Mammary epithelial cell (primary cell): ENCODE data around the gene SRPK2.

Experiments
- EZH2 ChIP-seq: IDR thresholded peaks from 2 replicates; pipeline ENCODE4 v1.6.1; 2012; ENCODE audit warnings: low read length, inconsistent platforms, borderline replicate concordance
- TF ChIP-seq, protein P1 (sequence below), 2 donors: IDR thresholded peaks in 1 of 2; conservative IDR thresholded peaks in 1 of 2; 2 replicates each; pipeline ENCODE4 v1.5.1; 2011 to 2012; ENCODE audit warnings: inconsistent platforms in 2 of 2, low read length in 2 of 2, mild to moderate bottlenecking in 2 of 2, control low read depth in 1 of 2, low read depth in 1 of 2; ENCODE audit not compliant: insufficient read depth in 1 of 2; ENCODE audit errors: extremely low read depth in 1 of 2

DNA sequence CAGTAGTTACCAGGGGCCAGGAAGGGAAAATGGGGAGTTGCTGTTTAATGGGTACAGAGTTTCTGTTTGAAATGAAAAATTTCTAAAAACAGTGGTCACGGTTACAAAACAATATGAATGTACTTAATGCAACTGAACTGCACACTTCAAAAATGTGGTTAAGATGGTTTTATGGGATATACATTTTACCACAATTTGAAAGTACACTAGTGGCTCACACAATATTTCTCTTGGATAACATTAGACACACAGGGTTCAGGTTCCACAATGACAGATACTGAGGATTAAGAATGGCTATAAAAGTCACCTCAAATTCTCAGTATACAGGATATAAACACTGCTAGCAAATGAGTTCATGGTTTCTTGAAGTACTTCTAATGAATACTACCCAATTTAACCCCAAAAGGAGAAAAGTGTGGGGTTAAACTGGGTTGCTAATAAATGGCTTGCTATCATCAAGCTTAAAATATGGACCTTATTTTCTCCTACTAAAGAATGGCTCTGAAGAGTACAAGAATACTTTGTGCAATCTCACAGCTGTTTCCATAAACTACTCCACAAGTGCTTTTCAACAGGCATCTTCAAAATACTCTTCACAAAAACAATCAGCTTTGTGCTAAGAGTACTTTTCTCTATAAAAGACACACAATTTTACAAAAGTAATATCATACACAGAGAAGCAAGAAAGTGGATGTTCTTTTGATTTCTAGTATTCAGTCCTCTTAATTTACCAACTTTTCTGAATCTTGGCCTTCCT, 92.9 kb downstream of the SRPK2 start:
- TF ChIP-seq EZH2: no peak
- TF ChIP-seq, protein P1, sequence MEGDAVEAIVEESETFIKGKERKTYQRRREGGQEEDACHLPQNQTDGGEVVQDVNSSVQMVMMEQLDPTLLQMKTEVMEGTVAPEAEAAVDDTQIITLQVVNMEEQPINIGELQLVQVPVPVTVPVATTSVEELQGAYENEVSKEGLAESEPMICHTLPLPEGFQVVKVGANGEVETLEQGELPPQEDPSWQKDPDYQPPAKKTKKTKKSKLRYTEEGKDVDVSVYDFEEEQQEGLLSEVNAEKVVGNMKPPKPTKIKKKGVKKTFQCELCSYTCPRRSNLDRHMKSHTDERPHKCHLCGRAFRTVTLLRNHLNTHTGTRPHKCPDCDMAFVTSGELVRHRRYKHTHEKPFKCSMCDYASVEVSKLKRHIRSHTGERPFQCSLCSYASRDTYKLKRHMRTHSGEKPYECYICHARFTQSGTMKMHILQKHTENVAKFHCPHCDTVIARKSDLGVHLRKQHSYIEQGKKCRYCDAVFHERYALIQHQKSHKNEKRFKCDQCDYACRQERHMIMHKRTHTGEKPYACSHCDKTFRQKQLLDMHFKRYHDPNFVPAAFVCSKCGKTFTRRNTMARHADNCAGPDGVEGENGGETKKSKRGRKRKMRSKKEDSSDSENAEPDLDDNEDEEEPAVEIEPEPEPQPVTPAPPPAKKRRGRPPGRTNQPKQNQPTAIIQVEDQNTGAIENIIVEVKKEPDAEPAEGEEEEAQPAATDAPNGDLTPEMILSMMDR (conservative IDR thresholded peaks at IDR 0.05 in 1 of 2, IDR thresholded peaks at IDR 0.05 in 1 of 2; ENCODE audit: extremely low read depth in 1 of 2, insufficient read depth in 1 of 2, low read depth in 1 of 2, low read length in 2 of 2): no peak
